Activated T-cell treated with anti-CD3 and anti-CD28 coated beads for 4 hours (primary cell): ENCODE measurements around the gene MEOX2.

Experiments used
- DNase-seq: peaks from one replicate; pipeline ENCODE4 v3.0.0-alpha.2; 2020

The MEOX2 gene

DNA sequence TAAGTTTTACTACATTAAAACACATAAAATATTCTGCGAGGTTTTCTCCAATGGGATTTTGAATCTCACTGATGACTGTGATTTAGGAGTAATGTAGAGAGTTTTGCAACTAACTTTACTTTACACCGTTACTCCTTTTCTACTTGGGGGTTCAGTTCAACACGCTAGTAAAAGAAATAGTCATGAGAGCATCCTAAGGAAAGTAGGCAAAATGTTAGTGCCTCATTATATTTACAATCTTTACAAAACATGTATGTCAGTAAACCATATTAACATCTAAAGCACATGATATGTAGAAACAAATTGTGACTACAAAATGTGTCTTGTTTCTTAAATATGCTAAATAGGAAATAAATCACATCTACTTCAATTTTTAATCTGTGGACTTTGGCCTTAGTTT, 6.0 kb downstream of the MEOX2 start:
- no peak for DNase-seq

DNA sequence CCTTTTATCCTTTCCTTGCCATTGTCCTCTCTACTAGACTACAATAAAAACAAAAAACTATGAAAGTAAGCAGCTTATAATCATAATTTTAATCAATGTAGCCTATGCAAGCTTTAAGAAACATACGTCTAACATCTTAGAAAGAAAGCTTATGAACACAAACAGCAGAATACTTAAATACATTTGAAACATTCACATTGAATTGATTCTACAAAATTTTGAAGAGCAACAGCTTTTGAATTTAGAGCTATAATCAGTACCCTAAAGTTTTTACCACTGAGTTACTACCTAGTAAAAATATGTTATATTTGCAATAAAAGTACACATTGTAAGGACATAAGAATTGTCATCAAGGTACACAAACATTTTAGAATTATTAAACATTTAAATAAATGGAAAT, 7.2 kb downstream of the MEOX2 start:
- no peak for DNase-seq

GRCh38 chr7:15678653-15679052, 7.8 kb downstream of the MEOX2 start:
- DNase-seq: no peak

DNA sequence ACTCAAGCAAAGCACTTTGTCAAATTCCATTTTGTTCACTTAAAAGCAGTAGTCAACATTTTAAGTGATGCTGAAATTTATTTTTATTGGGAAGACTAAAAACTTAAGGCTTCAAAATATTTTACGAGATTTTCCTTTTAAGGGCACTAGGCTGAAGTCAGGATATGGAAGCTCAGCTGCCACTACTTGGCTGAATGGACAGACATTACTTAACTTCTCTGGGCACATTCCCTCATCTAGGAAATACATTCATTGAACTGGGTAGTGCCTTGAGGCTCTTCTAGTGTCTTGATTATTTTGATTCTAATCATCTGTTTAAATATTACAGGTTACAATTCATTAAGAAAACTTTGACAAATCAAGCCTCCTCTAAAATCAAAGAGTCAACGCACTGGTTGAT, 11.1 kb downstream of the MEOX2 start:
- DNase-seq: no peak

- DNase-seq: no peak
Observed at GRCh38 chr7:15674586-15674985, 11.9 kb downstream of the MEOX2 start.

DNA sequence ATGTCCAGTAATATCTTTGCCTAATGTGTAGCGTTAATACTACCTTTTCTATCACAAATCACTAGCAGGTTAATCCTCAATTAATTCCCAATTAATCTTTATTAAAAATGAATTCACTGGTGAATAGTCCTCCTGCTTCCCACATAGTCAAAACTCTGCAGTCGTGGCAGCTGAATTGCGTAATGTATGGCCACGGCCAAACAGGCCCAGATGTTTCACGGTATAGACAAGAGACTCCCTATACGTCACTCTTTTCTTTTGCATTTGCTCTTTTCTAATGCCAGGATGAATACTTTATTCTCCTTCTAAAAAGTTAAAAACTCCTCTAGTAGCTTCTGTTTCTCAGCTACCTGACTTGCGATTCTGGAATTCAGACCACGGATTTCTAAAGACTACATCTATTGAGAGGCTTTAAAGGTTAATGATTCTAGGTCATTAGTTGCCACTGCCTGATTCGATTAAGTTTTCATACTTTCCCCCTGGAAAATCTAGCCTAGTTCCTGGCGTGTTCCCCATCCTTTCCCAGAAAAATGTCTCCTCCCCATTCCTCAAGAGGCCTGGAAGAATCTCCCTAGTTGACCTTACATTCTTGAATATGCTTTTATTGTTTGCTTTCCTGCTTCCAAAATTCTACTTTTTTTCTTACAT, 16.9 kb downstream of the MEOX2 start:
- DNase-seq: no peak

- DNase-seq: no peak
Observed at GRCh38 chr7:15667991-15668390, 18.5 kb downstream of the MEOX2 start.

DNA sequence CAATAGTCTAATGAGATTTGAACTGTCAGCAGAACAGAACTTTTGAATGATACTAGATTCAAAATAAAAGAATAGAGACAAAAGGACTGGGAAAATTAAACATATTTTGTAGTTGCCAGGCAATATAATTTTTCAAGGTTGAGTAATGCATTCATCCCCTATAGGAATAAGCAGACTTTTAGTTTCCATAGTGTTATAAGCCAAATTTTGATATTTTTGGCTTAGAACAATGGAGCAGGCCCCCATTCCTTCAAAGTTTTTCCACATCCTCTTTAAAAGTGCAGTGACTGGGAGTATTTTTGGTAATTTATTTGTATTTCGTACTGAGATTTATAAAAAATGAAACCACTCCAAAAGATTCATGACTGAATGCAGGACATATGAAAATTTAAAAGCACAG, 24.0 kb downstream of the MEOX2 start:
- no peak for DNase-seq

- DNase-seq: no peak
Observed at GRCh38 chr7:15658247-15658646, 28.2 kb downstream of the MEOX2 start.

DNA sequence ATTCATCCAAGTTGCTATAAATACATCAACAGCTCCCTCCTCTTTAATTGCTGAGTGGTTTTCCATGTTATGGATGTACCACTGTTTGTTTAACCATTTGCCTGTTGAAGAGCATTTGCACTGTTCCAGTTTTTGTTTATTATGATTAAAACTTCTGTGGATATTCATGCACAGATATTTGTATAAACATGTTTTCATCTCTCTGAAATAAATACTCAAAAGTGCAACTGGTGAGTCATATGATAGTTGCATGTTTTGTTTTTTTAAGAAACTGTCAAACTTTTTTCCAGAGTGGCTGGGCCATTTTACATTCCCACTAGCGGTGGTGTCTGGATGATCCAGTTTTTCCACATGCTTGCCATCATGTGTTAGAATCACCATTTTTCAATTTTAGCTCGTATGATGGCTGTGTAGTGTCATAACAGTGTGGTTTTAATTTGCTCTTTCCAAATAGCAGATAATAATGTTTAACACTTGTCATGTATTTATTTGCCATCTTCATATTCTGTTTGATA, 33.6 kb downstream of the MEOX2 start:
- DNase-seq: no peak

GRCh38 chr7:15651693-15652092, 34.8 kb downstream of the MEOX2 start:
- DNase-seq: no peak

DNA sequence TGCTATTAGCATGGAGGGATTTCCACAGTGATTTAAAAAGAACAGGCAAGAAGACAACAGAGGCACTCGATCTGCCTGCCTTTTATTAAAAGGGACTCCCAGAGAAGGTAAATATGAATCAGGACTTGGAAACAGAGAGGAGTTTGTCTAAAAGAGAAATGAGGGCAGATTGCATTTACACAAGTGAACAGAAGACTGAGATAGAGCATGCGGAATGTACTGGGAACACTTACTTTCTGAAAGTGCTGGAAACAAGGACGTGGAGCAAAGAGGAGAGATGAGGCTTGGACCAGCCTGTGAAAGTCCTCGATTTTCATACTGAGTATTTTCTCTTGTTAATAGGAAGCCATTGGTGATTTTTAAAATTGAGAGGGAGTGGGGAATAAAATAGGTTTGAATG, 35.7 kb downstream of the MEOX2 start:
- no peak for DNase-seq

DNA sequence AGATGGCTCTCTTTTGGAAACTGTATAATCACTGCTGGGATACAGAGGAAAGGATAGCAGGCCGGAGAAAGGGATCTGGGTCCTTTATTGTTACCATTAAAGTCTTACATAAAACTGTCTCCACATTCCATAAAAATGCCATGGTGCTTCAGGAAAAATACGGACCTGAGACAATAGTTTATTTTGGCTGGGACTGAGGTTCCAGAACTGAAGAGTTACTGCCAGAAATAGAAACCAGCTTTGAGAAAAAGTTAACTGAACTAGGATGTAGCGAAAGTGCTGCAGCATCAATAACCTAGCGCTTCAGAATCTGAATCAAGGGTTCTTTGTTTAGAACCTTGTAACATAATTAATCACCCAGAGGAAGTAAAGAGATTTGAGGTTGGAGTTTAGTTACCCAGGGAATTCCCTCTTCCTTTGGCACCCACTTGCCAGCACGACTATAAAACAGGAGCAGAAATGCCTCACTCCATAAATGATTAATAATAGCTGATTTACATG, 38.0 kb downstream of the MEOX2 start:
- no peak for DNase-seq

- no peak for DNase-seq
Observed at GRCh38 chr7:15647309-15647708, 39.2 kb downstream of the MEOX2 start.

DNA sequence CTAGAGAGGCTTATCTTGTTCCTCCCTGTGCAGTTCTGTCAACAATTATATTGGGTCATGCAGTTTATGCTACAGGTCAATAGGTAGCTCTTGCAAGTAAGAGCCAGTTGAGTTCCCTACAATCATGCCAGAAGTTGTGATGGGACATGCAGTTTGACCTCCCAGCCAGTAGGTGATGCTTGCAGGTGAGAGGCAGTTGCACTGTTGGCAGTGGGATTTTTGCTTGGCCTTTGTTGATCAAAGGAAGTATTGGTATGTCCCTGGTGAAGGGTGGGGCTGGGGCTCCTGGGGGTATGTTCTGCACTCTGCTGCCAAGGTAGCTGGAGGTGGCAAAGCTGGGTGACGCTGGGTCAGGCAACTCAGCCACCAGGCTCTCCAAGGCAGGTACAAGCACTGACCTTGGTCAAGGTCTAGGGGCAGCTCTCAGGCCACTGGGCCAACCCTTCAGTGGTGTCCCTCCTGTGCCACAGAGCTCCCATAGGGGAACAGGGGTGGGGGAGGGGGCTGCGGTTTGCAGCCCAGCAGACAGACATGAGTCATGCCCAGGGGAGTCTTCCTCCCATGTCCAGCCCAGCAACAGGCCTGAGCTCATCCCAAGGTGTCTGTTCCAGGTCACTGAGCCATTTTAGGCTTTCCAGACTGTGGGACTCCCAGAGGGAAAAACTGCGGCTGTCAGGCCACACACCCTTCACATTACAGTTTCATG, 43.3 kb downstream of the MEOX2 start:
- DNase-seq: no peak

DNA sequence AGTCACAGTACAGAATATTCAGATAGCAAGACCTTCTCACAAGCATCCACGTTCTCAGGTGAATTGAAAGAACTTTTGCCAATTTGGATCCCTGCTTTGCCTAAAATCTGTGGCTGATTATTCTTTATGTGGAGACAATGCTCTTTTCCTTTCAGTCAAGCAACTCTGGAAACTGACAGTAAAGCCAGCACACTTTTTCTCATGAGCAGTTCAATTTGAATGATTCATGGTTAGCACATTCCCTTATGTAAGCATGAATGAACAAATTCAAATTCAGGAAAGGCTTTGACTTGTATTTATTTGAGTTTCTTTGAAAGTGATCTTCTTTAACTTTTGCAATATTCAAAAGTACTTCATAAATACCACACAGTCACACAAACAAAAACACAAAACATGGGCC, 57.6 kb downstream of the MEOX2 start:
- no peak for DNase-seq

DNA sequence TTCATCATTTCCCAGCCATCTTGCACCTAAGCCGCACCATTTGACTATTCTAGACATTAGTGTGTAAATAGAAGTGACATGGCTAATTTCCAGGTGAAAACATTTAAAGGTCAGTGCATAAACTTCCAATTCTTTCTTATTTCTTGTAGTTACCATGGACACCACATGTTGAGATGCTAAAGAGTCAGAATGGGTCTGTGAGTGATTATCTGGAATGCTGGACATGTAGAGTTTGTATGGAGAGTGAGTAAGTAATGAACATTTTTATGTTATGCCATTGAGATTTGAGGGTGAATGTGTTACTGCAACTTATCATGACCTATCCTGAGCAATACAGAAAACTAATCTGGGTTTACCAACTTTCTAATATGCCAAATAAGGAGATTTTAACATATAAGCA, 60.4 kb downstream of the MEOX2 start:
- no peak for DNase-seq

DNA sequence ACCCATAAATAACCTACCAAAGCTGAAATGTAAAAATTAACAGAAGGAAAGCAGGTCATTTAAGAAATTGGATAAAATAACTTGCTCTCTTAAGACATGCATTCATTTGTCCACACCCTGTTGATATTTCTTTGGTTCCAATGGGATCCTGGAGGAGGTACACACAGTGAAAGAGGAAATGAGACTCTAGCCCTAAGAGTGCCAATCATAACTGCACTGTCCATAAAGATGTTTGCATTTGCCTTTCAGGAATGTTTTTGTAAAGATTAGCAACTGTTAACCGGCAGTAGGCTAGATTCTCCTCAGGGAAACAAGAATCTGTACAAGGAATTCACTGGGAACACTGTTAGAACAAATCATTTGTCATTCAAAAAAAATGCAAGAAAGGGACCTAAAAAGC, 61.0 kb downstream of the MEOX2 start:
- no peak for DNase-seq

GRCh38 chr7:15621468-15621867, 65.0 kb downstream of the MEOX2 start:
- DNase-seq: no peak

GRCh38 chr7:15620491-15621185, 65.8 kb downstream of the MEOX2 start:
- DNase-seq: no peak

- no peak for DNase-seq
Observed at GRCh38 chr7:15618275-15618674, 68.2 kb downstream of the MEOX2 start.

DNA sequence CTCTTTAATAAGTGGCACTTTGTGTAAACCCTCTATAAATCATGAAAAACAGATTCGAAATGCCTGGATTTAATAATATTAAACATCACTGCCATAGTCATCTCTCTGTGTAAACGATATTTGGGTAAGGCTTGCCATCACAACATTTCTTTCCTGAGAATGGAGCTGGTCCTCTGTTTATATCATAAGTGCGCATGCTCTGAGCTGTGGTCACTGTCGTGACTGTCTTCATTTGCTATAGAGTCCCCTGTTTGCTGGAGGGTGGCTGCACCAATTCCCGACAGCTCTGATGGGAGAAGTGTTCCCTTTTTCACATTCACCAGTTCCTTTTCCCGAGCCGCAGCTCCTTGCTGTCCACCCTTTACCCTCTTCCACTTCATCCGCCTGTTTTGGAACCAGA, 74.3 kb downstream of the MEOX2 start:
- DNase-seq: no peak

DNA sequence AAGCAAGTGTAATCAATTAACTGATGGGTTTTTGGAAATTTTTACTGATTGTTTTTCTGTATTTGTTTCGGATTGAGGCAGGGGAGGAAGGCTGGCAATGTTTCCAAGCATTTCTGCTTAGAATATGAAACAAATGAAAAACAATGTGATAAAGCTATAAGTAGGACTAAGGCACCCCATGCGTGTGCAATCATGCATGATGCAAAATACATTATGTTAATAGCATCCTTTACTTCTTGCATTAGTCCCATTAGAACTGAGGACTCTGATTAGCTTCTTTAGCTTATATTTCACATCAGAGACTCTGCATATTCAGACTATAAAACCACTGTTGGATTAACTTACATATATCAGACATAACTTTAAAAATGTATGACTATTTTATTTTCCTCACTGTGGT, 76.0 kb downstream of the MEOX2 start:
- DNase-seq: no peak

- no peak for DNase-seq
Observed at GRCh38 chr7:15609287-15609686, 77.2 kb downstream of the MEOX2 start.
